K562 (cell line): Measurements from ENCODE around the gene C1orf21. TPM values are rescaled to one million over a fixed set of nuclear protein-coding genes. Genes with fewer than 3 reads are reported as not detected.

Experiments
- ATAC-seq: fragments of 200-7000 bp; cut with Tn5 transposase; 3 replicates; pipeline ENCODE4 v1.9.1; 2020; ENCODE audit warnings: moderate library complexity
- BruUV-seq: library from RNA; stranded (reverse); fragments of 400-500 nt; replicated peaks from 2 replicates; lab custom pipeline; 2021; lab: Mats Ljungman, UMichigan
- CTCF ChIA-PET: fragments of 300-600 bp; formaldehyde crosslinking; extraction: SDS; loops from one replicate; lab custom pipeline; 2021; ENCODE audit warnings: low intra/inter-chr PET ratio; lab: Yijun Ruan, JAX
- POLR2A ChIA-PET: fragments of 300-600, 350-650 bp; sonication (Branson Sonifier 250); formaldehyde crosslinking; extraction: SDS; loops from one replicate; lab custom pipeline; 2021; ENCODE audit warnings: antibody characterized with exemption, inconsistent platforms; lab: Yijun Ruan, JAX
- DNase-seq, 4 experiments: peaks; one replicate each; pipeline versions ENCODE4 v3.0.0 to v3.0.0-alpha.2; 2011 to 2018; ENCODE audit warnings: low spot score in 3 of 4, mixed read lengths in 3 of 4; ENCODE audit errors: extremely low read depth in 1 of 4
- FAIRE-seq: peaks from 2 replicates; lab custom pipeline; 2011; peaks lifted over from hg19 to GRCh38; lab: Jason Lieb, UNC
- H2AFZ ChIP-seq: 2 replicates; pipeline ENCODE4 v1.6.0; 2011; ENCODE audit warnings: low read depth, low read length, control low read depth, inconsistent platforms
- H3K27ac ChIP-seq: fragments of 200-600 bp; 3 replicates; pipeline ENCODE4 v1.8.0; 2011; ENCODE audit warnings: low read depth, mild to moderate bottlenecking, control low read depth, inconsistent platforms, low read length, moderate library complexity, mixed read lengths; ENCODE audit errors: extremely low read depth
- H3K27me3 ChIP-seq, 2 experiments: fragments of 300-600 bp in 1 of 2; 2 replicates in 1 of 2; 3 replicates in 1 of 2; pipeline versions ENCODE4 v1.6.0 to v1.8.0; 2011; ENCODE audit warnings: inconsistent platforms in 2 of 2, low read length in 2 of 2, mild to moderate bottlenecking in 1 of 2, mixed read lengths in 1 of 2, moderate library complexity in 1 of 2; ENCODE audit not compliant: control insufficient read depth in 2 of 2, insufficient read depth in 2 of 2
- H3K36me3 ChIP-seq: fragments of 300-600 bp; 3 replicates; pipeline ENCODE4 v1.8.0; 2011; ENCODE audit warnings: mild to moderate bottlenecking, low read length, inconsistent platforms; ENCODE audit not compliant: control insufficient read depth, insufficient read depth
- H3K4me1 ChIP-seq, 2 experiments: fragments of 200-600 bp in 1 of 2; replicated peaks in 1 of 2; 2 replicates in 1 of 2; 3 replicates in 1 of 2; pipeline versions ENCODE4 v1.5.1 to v1.8.0; 2011; ENCODE audit warnings: inconsistent platforms in 2 of 2, low read length in 2 of 2, mild to moderate bottlenecking in 1 of 2, mixed read lengths in 1 of 2, moderate library complexity in 1 of 2; ENCODE audit not compliant: control insufficient read depth in 2 of 2, insufficient read depth in 2 of 2
- H3K4me2 ChIP-seq: 2 replicates; pipeline ENCODE4 v1.6.1; 2011; ENCODE audit warnings: low read length, control low read depth, inconsistent platforms, mixed read lengths; ENCODE audit not compliant: insufficient read depth
- H3K4me3 ChIP-seq: fragments of 200-600 bp; sonication (generic), shearing (Covaris generic); 2 replicates; pipeline ENCODE4 v1.5.1; 2016; ENCODE audit warnings: control low read depth, inconsistent platforms
- H3K79me2 ChIP-seq: fragments of 200-600 bp; 3 replicates; pipeline ENCODE4 v1.8.0; 2011; ENCODE audit warnings: low read length, inconsistent platforms; ENCODE audit not compliant: control insufficient read depth, insufficient read depth
- H3K9ac ChIP-seq, 2 experiments: 2 replicates each; pipeline versions ENCODE4 v1.6.0 to v1.6.1; 2011; ENCODE audit warnings: low read depth in 2 of 2, low read length in 2 of 2, control low read depth in 1 of 2, inconsistent platforms in 1 of 2, mild to moderate bottlenecking in 1 of 2, mixed read lengths in 1 of 2; ENCODE audit not compliant: insufficient read depth in 1 of 2
- H3K9me1 ChIP-seq: one replicate; pipeline ENCODE4 v1.6.0; 2011; ENCODE audit warnings: inconsistent platforms, mild to moderate bottlenecking, low read length, moderate library complexity; ENCODE audit not compliant: control insufficient read depth, insufficient read depth
- H3K9me3 ChIP-seq: replicated peaks from 2 replicates; pipeline ENCODE4 v1.5.1; 2011; ENCODE audit warnings: low read depth, low read length, inconsistent platforms; ENCODE audit not compliant: control insufficient read depth, insufficient read depth
- H4K20me1 ChIP-seq: replicated peaks from 2 replicates; pipeline ENCODE4 v1.6.1; 2011; ENCODE audit warnings: low read length, inconsistent platforms, mixed read lengths; ENCODE audit not compliant: control insufficient read depth, insufficient read depth
- CAMTA2 ChIP-seq: fragments of 250-450 bp; sonication (Bioruptor Pico); conservative IDR thresholded peaks from 2 replicates; pipeline ENCODE4 v1.5.1; 2022
- CREM ChIP-seq: IDR thresholded peaks from 2 replicates; pipeline ENCODE4 v1.6.1; 2014; ENCODE audit warnings: antibody characterized with exemption, low read depth
- DIDO1 ChIP-seq: fragments of 450-650 bp; IDR thresholded peaks from 2 replicates; pipeline ENCODE4 v1.6.1; 2016; ENCODE audit warnings: low read depth, missing biosample characterization, missing genetic modification characterization
- FOXK2 ChIP-seq, 2 experiments: fragments of 450-650 bp; IDR thresholded peaks in 1 of 2; conservative IDR thresholded peaks in 1 of 2; 2 replicates each; pipeline ENCODE4 v1.6.1; 2016; ENCODE audit warnings: low read depth in 2 of 2, mild to moderate bottlenecking in 1 of 2
- GTF2F1 ChIP-seq: IDR thresholded peaks from 2 replicates; pipeline ENCODE4 v1.6.1; 2011; ENCODE audit warnings: low read depth, low read length, improper control_type of control experiment
- HOXB6 ChIP-seq: fragments of 250-450 bp; sonication (Bioruptor Pico); IDR thresholded peaks from 2 replicates; pipeline ENCODE4 v1.5.1; 2022; ENCODE audit warnings: mild to moderate bottlenecking, borderline replicate concordance
- LARP7 ChIP-seq: fragments of 450-650 bp; IDR thresholded peaks from 2 replicates; pipeline ENCODE4 v1.6.1; 2016
- MIER1 ChIP-seq: fragments of 450-650 bp; IDR thresholded peaks from 2 replicates; pipeline ENCODE4 v1.6.1; 2016; ENCODE audit warnings: antibody characterized with exemption, mild to moderate bottlenecking, low read depth
- MXI1 ChIP-seq: IDR thresholded peaks from 2 replicates; pipeline ENCODE4 v1.6.1; 2011; ENCODE audit warnings: low read depth, mild to moderate bottlenecking, improper control_type of control experiment, low read length
- POU5F1 ChIP-seq: fragments of 150-350 bp; IDR thresholded peaks from 2 replicates; pipeline ENCODE4 v1.6.1; 2014; ENCODE audit warnings: borderline replicate concordance, low read length, low read depth, mild to moderate bottlenecking; ENCODE audit not compliant: partially characterized antibody
- RHOXF2B ChIP-seq: fragments of 250-450 bp; sonication (Bioruptor Pico); conservative IDR thresholded peaks from 2 replicates; pipeline ENCODE4 v1.5.1; 2021
- RNF2 ChIP-seq: sonication (generic); IDR thresholded peaks from 2 replicates; pipeline ENCODE4 v1.6.1; 2016
- SRSF3 ChIP-seq: fragments of 200-400 bp; formaldehyde crosslinking; IDR thresholded peaks from 2 replicates; pipeline ENCODE4 v1.6.1; 2016; ENCODE audit warnings: mild to moderate bottlenecking, low read length, moderate library complexity; ENCODE audit not compliant: insufficient read depth
- SUPT5H ChIP-seq: fragments of 450-650 bp; IDR thresholded peaks from 2 replicates; pipeline ENCODE4 v1.6.1; 2016
- ZNF263 ChIP-seq: sonication (generic); formaldehyde crosslinking; IDR thresholded peaks from 2 replicates; pipeline ENCODE4 v1.8.0; 2022; ENCODE audit warnings: mild to moderate bottlenecking, missing genetic modification reagents, borderline replicate concordance
- in situ Hi-C: fragments of 300-500 bp; cut with MboI; formaldehyde crosslinking; loops from 4 replicates; pipeline ENCODE4 v1.15.0; 2018; ENCODE audit warnings: inconsistent platforms, mixed read lengths
- intact Hi-C: fragments of 100-400 bp; cut with micrococcal nuclease; formaldehyde crosslinking; loops from 2 replicates; pipeline ENCODE4 v1.14.2; 2022
- polyA plus RNA-seq, 8 experiments: library from polyadenylated mRNA; depleted of rRNA in 4 of 8; stranded (reverse) in 5 of 8; unstranded in 3 of 8; fragments of >200 nt; fragmentation: Nextera tagmentation in 2 of 8; fragmentation: Illumina TruSeq in 1 of 8; extraction: Ambion mirVana in 2 of 8; extraction: Trizol in 1 of 8; gene quantifications; 2 replicates each; pipeline versions ENCODE4 v1.2.1 to v1.2.3, GENCODE V29; 2011 to 2014; ENCODE audit warnings: inconsistent platforms in 1 of 8, missing spikeins in 1 of 8
- total RNA-seq, 7 experiments: library from RNA; depleted of rRNA in 6 of 7; stranded (reverse); fragments of >200 nt in 6 of 7; fragmentation: Illumina TruSeq in 2 of 7; extraction: Trizol in 2 of 7; gene quantifications; 2 replicates each; pipeline versions ENCODE4 v1.2.1 to v1.2.3, GENCODE V29; 2011 to 2021; ENCODE audit warnings: low replicate concordance in 1 of 7
- TF ChIP-seq, protein P1 (sequence below): sonication (generic); formaldehyde crosslinking; IDR thresholded peaks from 2 replicates; pipeline ENCODE4 v1.8.0; 2022; ENCODE audit warnings: mild to moderate bottlenecking, missing genetic modification reagents, borderline replicate concordance
- TF ChIP-seq, protein P2 (sequence below), 2 experiments: IDR thresholded peaks; 2 replicates each; pipeline ENCODE4 v1.6.1; 2012; ENCODE audit warnings: improper control_type of control experiment in 2 of 2, low read depth in 2 of 2, low read length in 2 of 2, borderline replicate concordance in 1 of 2

C1orf21 gene
- total and polyA plus RNA-seq, 9 of the 15 experiments (the other 6 are each of a cell fraction or from before 2014, with no cell fraction given) = under 0.01 to 0.31 (median 0.07) TPM

DNA sequence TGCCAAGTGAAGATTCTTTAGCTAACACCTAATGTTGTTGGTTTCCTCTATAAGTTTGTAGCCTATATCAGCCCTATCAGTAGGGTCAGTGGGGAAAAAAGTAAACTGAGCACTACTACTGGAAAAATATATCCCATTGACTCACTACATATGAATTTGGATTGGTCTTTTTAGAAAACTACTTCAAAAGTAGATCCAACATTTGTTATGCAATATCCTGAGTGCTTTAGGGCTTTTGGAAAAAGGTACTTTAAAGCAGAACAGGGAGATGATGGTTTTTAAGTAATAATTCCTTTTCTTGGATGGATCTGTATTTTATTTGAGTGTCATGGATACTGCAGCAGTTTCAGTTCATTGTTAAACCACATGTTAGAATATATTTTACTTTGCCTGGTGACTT lies 7.1 kb downstream of the C1orf21 start:
- Histone ChIP-seq H3K9me1 (no peaks in the 10 kb centered on the region), H3K4me1 (no peaks in the 10 kb centered on the region; a peak in 1 of 5 replicates), H3K27ac (no peak overlapping the region), H3K4me2 (no peak overlapping the region), H2AFZ (no peak overlapping the region), H3K4me3 (no peak overlapping the region), H3K36me3 (no peaks in the 10 kb centered on the region), H3K27me3 (peaks cover 10 to 12% of the 10 kb centered on the region in 2 experiments; a peak in 3 of 5 replicates), H3K9me3 (no peaks in the 10 kb centered on the region), H3K79me2 (no peaks in the 10 kb centered on the region), H3K9ac (no peak overlapping the region), H4K20me1 (no peaks in the 10 kb centered on the region)
- TF ChIP-seq POU5F1 = no peak
- TF ChIP-seq, protein P1, sequence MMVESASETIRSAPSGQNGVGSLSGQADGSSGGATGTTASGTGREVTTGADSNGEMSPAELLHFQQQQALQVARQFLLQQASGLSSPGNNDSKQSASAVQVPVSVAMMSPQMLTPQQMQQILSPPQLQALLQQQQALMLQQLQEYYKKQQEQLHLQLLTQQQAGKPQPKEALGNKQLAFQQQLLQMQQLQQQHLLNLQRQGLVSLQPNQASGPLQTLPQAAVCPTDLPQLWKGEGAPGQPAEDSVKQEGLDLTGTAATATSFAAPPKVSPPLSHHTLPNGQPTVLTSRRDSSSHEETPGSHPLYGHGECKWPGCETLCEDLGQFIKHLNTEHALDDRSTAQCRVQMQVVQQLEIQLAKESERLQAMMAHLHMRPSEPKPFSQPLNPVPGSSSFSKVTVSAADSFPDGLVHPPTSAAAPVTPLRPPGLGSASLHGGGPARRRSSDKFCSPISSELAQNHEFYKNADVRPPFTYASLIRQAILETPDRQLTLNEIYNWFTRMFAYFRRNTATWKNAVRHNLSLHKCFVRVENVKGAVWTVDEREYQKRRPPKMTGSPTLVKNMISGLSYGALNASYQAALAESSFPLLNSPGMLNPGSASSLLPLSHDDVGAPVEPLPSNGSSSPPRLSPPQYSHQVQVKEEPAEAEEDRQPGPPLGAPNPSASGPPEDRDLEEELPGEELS (CRISPR knock-in tag) = no peak
- TF ChIP-seq RHOXF2B (CRISPR knock-in tag) = no peak
- no peak for TF ChIP-seq LARP7
- TF ChIP-seq MIER1 = no peak
- no peak for TF ChIP-seq FOXK2 (conservative IDR thresholded peaks at IDR 0.05 in 1 of 2, IDR thresholded peaks at IDR 0.05 in 1 of 2; ENCODE audit: low read depth in 2 of 2)
- TF ChIP-seq SUPT5H = no peak
- TF ChIP-seq CAMTA2 (CRISPR knock-in tag) = no peak
- no peak for TF ChIP-seq DIDO1
- TF ChIP-seq, protein P2, sequence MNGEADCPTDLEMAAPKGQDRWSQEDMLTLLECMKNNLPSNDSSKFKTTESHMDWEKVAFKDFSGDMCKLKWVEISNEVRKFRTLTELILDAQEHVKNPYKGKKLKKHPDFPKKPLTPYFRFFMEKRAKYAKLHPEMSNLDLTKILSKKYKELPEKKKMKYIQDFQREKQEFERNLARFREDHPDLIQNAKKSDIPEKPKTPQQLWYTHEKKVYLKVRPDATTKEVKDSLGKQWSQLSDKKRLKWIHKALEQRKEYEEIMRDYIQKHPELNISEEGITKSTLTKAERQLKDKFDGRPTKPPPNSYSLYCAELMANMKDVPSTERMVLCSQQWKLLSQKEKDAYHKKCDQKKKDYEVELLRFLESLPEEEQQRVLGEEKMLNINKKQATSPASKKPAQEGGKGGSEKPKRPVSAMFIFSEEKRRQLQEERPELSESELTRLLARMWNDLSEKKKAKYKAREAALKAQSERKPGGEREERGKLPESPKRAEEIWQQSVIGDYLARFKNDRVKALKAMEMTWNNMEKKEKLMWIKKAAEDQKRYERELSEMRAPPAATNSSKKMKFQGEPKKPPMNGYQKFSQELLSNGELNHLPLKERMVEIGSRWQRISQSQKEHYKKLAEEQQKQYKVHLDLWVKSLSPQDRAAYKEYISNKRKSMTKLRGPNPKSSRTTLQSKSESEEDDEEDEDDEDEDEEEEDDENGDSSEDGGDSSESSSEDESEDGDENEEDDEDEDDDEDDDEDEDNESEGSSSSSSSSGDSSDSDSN (IDR thresholded peaks at IDR 0.05; ENCODE audit: borderline replicate concordance in 1 of 2, low read depth in 2 of 2, low read length in 2 of 2) = no peak
- no peak for TF ChIP-seq HOXB6 (CRISPR knock-in tag)
- no peak for TF ChIP-seq GTF2F1
- TF ChIP-seq CREM = no peak
- TF ChIP-seq ZNF263 = no peak
- no peak for TF ChIP-seq MXI1
- no peak for TF ChIP-seq SRSF3
- no peak for TF ChIP-seq RNF2
- intact Hi-C loops = no loop called here
- no peak for DNase-seq
- ChIA-PET CTCF (no interaction called here), POLR2A (no interaction called here)
- no peak for ATAC-seq
- in situ Hi-C loops = no loop called here
- BruUV-seq = no TSS peak
- no peak for FAIRE-seq
